WTC11 (cell line): ENCODE measurements around the gene GRIP2.

Experiments
- AFF4 ChIP-seq: sonication (generic); formaldehyde crosslinking; IDR thresholded peaks from 2 replicates; pipeline ENCODE4 v1.8.1; 2023; ENCODE audit warnings: mild to moderate bottlenecking, missing genetic modification reagents, borderline replicate concordance
- ESRRA ChIP-seq: sonication (generic); formaldehyde crosslinking; IDR thresholded peaks from 2 replicates; pipeline ENCODE4 v1.8.1; 2022; ENCODE audit warnings: mild to moderate bottlenecking, missing genetic modification reagents, borderline replicate concordance
- ETV6 ChIP-seq: sonication (generic); formaldehyde crosslinking; IDR thresholded peaks from 2 replicates; pipeline ENCODE4 v1.8.1; 2022; ENCODE audit warnings: mild to moderate bottlenecking, missing genetic modification reagents
- FOXK1 ChIP-seq: sonication (generic); formaldehyde crosslinking; IDR thresholded peaks from 2 replicates; pipeline ENCODE4 v1.8.0; 2022; ENCODE audit warnings: mild to moderate bottlenecking, moderate library complexity, missing genetic modification reagents
- NR1H2 ChIP-seq: sonication (generic); formaldehyde crosslinking; IDR thresholded peaks from 2 replicates; pipeline ENCODE4 v1.9.0; 2021; ENCODE audit warnings: mild to moderate bottlenecking, moderate library complexity, missing genetic modification reagents
- USF2 ChIP-seq: sonication (generic); formaldehyde crosslinking; IDR thresholded peaks from 2 replicates; pipeline ENCODE4 v1.8.1; 2023; ENCODE audit warnings: mild to moderate bottlenecking, missing genetic modification reagents, moderate library complexity
- ZNF512 ChIP-seq: sonication (generic); formaldehyde crosslinking; IDR thresholded peaks from 2 replicates; pipeline ENCODE4 v1.8.1; 2022; ENCODE audit warnings: missing genetic modification reagents, borderline replicate concordance
- TF ChIP-seq, protein P1 (sequence below): fragments of 200-600 bp; IDR thresholded peaks from 2 replicates; pipeline ENCODE4 v1.8.0; 2022; ENCODE audit warnings: antibody characterized with exemption
- TF ChIP-seq, protein P2 (sequence below): fragments of 250-450 bp; sonication (Bioruptor Pico); IDR thresholded peaks from 2 replicates; pipeline ENCODE4 v2.1.2; 2022; ENCODE audit warnings: mild to moderate bottlenecking, moderate library complexity
- TF ChIP-seq, protein P3 (sequence below): sonication (generic); formaldehyde crosslinking; IDR thresholded peaks from 2 replicates; pipeline ENCODE4 v1.8.1; 2023; ENCODE audit warnings: mild to moderate bottlenecking, missing genetic modification reagents
- TF ChIP-seq, protein P4 (sequence below): sonication (generic); formaldehyde crosslinking; IDR thresholded peaks from 2 replicates; pipeline ENCODE4 v1.8.1; 2023; ENCODE audit warnings: mild to moderate bottlenecking, moderate library complexity, missing genetic modification reagents

GRCh38 chr3:14562121-14562890, 22.2 kb upstream of the GRIP2 start:
- TF ChIP-seq ESRRA: no peak
- TF ChIP-seq, protein P1, sequence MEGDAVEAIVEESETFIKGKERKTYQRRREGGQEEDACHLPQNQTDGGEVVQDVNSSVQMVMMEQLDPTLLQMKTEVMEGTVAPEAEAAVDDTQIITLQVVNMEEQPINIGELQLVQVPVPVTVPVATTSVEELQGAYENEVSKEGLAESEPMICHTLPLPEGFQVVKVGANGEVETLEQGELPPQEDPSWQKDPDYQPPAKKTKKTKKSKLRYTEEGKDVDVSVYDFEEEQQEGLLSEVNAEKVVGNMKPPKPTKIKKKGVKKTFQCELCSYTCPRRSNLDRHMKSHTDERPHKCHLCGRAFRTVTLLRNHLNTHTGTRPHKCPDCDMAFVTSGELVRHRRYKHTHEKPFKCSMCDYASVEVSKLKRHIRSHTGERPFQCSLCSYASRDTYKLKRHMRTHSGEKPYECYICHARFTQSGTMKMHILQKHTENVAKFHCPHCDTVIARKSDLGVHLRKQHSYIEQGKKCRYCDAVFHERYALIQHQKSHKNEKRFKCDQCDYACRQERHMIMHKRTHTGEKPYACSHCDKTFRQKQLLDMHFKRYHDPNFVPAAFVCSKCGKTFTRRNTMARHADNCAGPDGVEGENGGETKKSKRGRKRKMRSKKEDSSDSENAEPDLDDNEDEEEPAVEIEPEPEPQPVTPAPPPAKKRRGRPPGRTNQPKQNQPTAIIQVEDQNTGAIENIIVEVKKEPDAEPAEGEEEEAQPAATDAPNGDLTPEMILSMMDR: no peak
- TF ChIP-seq NR1H2 (CRISPR knock-in tag): no peak
- TF ChIP-seq USF2 (CRISPR knock-in tag): no peak
- TF ChIP-seq, protein P2, sequence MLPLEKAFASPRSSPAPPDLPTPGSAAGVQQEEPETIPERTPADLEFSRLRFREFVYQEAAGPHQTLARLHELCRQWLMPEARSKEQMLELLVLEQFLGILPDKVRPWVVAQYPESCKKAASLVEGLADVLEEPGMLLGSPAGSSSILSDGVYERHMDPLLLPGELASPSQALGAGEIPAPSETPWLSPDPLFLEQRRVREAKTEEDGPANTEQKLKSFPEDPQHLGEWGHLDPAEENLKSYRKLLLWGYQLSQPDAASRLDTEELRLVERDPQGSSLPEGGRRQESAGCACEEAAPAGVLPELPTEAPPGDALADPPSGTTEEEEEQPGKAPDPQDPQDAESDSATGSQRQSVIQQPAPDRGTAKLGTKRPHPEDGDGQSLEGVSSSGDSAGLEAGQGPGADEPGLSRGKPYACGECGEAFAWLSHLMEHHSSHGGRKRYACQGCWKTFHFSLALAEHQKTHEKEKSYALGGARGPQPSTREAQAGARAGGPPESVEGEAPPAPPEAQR: no peak
- no peak for TF ChIP-seq FOXK1 (CRISPR knock-in tag)
- no peak for TF ChIP-seq ETV6 (CRISPR knock-in tag)
- TF ChIP-seq, protein P3, sequence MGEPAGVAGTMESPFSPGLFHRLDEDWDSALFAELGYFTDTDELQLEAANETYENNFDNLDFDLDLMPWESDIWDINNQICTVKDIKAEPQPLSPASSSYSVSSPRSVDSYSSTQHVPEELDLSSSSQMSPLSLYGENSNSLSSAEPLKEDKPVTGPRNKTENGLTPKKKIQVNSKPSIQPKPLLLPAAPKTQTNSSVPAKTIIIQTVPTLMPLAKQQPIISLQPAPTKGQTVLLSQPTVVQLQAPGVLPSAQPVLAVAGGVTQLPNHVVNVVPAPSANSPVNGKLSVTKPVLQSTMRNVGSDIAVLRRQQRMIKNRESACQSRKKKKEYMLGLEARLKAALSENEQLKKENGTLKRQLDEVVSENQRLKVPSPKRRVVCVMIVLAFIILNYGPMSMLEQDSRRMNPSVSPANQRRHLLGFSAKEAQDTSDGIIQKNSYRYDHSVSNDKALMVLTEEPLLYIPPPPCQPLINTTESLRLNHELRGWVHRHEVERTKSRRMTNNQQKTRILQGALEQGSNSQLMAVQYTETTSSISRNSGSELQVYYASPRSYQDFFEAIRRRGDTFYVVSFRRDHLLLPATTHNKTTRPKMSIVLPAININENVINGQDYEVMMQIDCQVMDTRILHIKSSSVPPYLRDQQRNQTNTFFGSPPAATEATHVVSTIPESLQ (CRISPR knock-in tag): no peak
- no peak for TF ChIP-seq ZNF512 (CRISPR knock-in tag)
- TF ChIP-seq AFF4 (CRISPR knock-in tag): no peak
- TF ChIP-seq, protein P4, sequence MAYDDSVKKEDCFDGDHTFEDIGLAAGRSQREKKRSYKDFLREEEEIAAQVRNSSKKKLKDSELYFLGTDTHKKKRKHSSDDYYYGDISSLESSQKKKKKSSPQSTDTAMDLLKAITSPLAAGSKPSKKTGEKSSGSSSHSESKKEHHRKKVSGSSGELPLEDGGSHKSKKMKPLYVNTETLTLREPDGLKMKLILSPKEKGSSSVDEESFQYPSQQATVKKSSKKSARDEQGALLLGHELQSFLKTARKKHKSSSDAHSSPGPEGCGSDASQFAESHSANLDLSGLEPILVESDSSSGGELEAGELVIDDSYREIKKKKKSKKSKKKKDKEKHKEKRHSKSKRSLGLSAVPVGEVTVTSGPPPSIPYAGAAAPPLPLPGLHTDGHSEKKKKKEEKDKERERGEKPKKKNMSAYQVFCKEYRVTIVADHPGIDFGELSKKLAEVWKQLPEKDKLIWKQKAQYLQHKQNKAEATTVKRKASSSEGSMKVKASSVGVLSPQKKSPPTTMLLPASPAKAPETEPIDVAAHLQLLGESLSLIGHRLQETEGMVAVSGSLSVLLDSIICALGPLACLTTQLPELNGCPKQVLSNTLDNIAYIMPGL (CRISPR knock-in tag): no peak
